ENCODE data around the gene ST8SIA3.

ST8SIA3 gene, protein sequence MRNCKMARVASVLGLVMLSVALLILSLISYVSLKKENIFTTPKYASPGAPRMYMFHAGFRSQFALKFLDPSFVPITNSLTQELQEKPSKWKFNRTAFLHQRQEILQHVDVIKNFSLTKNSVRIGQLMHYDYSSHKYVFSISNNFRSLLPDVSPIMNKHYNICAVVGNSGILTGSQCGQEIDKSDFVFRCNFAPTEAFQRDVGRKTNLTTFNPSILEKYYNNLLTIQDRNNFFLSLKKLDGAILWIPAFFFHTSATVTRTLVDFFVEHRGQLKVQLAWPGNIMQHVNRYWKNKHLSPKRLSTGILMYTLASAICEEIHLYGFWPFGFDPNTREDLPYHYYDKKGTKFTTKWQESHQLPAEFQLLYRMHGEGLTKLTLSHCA

DNA sequence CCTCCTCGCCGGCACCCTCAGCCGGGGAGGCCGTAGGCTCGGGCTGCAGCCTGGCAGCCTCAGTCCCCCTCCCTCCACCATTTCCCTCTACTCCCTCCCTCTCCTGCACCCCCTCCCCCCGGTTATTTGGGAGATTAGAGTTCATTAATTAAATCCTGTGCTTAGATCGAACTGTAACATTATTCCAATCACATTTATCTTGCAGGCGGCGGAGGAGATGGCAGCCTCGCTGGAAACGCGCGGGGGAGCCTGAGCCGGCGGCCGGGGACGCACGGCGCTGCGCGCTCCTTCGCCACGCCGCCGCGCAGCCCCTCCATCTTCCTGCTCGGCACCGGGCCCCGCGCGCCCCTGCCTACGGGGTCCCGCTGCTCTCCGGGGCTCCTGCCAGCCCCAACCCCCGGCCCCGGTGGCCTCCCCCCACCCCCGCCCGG lies at the start of gene ST8SIA3:
Gene ST8SIA3 (plus strand): TSS at position 287 of the 431 bp plus-strand sequence. CDS start 290 bp downstream, outside the sequence.
- peak; percentile 3 to 38 for DNase-seq

DNA sequence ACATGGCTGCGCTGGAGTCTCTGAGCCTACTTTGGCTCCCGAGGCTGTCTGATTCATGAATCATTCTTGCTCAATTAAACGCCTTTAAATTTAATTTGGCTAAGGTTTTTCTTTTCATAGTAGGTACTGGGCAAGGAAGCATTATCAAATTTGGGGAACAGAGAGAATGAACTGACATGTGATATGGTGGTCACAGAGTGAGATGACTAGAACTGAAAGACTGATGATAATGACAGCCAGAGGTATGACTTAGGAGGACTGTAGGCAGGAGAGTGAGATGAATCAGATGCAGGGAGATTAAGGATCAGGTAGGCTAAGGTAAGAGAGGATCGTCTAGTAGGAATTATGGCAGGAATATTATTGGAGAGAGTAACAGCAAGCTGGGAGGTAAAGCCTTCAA lies 40.9 kb upstream of the ST8SIA3 start:
- DNase-seq, result no peak

DNA sequence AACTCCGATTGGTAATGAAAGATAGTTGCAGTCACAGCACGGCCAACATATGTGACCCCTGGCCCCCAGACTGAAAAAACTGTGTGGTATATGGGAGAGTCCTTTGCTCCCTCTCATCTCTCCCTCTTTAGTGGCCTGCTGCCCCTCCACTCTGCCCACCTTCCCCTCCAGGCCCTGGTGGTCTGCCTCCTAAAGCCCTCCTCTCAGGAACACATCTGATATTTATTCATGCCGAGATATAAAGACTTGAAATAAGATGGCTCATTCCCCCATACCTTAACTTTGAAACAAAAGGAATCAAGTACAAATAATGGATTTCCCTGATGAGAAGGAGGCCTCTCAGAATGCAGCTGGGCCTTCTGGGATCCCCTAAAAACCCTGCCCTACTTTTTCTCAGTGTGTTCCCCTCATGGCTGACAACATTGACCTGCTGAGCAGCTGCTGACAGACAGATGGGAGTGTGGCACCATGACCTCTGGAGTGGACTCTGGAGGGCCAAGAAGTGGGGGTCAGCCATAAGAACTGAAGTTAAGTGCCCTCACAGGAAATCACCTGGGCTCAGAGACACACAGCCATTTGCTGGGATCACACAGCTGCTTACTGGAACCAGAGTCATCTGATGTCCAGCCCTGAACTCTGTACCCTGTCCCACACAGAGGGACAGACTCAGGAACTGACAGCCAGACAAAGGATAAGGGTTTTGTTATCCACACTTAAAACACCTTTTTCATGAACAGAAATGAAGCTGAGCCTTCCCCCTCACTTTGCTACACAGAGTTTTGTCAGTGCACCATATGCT lies 39.8 kb upstream of the ST8SIA3 start:
- DNase-seq, result no peak

- no peak for DNase-seq
Observed at GRCh38 chr18:57320603-57321002, 31.8 kb upstream of the ST8SIA3 start.

- DNase-seq, result no peak
Observed at GRCh38 chr18:57325491-57326166, 26.7 kb upstream of the ST8SIA3 start.

DNA sequence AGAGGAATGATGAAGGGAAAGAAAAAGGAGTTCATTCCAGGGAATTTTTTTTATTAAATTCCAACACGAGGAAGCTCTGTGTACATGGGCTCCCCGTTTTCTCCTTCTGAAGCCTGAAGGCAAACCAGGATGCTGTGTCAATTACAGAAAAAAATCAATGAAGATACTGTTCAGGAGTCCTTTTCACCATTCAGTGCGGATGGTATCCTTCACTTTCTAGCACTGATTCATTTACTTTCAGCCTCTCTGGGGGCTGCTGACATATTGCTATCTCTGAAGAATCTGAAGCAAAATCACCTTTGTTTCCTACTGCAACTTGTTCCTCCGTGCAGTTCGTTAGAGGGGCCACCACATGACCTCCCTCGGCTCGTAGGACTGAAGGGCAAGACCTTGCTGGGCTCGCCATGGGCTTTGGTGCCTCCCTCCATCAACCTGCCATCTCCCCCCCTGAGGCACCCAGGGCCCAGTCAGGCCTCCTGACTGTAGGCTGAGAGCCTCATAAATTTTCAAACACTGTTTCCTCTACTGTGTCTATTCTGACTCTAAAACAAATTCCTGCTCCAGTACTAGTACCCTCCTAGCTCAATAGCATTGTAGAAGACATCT lies 25.5 kb upstream of the ST8SIA3 start:
- DNase-seq, result no peak

DNA sequence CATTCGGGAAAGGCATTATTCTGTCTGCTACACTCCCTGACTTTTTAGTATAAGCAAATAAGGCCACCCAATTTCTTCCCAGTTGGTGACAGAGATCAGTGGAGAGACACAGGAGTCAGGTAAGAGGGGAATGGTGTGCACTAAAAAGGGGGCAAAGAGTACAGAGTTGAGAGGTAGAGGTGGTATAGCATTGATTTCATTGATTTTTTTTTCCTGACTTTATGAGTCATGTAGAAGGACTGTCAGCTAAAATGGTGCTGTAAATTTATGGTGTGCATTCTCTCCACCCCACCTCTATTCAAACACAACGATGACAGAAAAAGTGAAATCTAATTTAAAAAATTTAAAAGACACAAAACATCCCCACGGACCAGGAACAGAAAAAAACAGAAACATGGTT lies 23.7 kb upstream of the ST8SIA3 start:
- no peak for DNase-seq

- no peak for DNase-seq
Observed at GRCh38 chr18:57329856-57330255, 22.5 kb upstream of the ST8SIA3 start.

- DNase-seq, result no peak
Observed at GRCh38 chr18:57331718-57332117, 20.6 kb upstream of the ST8SIA3 start.

- DNase-seq, result no peak
Observed at GRCh38 chr18:57333940-57334339, 18.4 kb upstream of the ST8SIA3 start.

DNA sequence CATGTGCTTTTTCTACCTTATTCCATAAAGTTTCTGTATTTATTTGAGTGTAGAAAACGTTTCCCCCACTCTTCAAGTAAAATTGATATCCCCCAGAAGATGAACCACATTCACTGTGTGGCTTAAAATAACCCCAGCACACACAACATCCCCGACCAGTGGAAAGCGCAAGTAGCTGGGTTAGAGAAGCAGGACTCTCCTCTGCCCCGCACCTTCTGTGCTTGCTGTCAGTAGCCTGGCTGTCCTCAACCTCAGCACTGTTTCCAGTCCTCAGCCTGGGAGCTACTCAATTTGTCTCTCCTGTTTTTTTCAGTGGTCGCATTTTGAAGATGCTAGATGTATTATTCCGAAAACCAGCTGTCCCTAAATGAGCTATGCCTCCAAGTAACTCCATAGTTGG lies 18.0 kb upstream of the ST8SIA3 start:
- DNase-seq, result no peak

DNA sequence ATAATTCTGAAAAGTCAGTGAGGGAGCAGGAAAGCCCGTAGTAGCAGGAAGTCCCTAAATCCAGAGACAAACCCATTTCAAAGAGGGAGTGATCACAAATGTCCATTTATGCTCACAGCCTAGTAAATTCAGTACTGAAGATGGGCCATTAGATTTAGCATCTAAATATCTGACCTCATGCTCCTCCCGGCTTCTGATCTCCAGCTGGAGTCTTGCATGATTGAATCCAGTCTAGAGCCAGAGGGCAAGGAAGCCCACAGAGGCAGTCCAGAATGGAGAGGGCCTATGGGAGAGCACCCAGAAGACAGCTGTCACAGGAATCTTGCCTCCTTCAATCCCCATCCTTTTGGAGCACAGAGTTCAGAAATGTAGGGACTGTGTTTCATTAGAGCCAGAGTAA lies 16.0 kb upstream of the ST8SIA3 start:
- no peak for DNase-seq

DNA sequence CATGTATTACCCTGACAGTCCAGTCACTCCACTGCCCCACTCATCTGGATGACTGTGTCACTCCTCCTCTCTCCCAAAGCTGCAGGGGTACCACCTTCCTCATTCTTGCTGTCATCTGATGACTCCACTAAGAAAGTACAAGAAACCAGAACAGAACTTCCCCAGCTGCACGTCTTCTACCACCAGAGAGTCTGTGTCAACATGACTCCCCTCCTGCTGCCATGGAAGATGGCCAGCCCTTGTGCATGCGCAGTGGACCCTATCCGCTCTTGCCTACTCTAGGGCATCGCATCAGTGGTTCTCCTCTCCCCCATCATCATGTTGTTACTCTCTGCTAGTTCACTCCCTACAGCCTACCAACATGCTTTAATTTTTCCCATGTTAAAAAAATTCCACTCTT lies 14.5 kb upstream of the ST8SIA3 start:
- no peak for DNase-seq

- peak; percentile 3 to 56 for DNase-seq
Observed at GRCh38 chr18:57343833-57344232, 8.5 kb upstream of the ST8SIA3 start.

DNA sequence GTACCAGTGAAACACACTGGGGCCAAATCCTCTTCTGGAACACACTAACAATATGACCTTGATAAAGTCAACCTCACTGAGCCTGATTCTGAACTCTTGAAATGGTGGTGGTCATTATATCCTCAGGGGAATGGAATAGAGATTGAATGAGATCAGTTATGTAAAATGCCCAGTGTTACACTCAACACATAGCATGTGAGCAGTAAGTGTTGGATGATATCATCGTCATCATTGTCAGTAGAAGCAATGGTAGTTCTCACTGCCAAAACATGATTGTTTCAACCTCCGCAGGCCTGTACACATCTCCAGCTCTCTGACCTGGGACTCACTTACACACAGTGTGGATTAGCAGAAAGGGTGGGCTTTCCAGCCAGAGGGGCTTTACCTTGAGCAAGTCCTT lies 5.5 kb upstream of the ST8SIA3 start:
- no peak for DNase-seq

GRCh38 chr18:57347784-57348183 lies 4.6 kb upstream of the ST8SIA3 start:
- DNase-seq, result no peak

DNA sequence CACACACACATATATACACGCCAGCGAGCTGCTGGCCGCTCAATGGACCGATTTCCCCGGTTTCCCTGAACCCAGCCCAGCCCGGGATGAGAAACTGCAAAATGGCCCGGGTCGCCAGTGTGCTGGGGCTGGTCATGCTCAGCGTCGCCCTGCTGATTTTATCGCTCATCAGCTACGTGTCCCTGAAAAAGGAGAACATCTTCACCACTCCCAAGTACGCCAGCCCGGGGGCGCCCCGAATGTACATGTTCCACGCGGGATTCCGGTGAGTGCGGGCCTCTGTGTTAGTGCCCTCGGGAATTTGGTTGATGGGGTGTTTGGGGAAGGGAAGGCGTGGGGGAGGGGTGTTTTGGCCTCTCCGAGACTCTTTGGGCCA lies 392 bp downstream of the ST8SIA3 start:
- peak in 1 of 2 experiments; percentile 47 for DNase-seq

DNA sequence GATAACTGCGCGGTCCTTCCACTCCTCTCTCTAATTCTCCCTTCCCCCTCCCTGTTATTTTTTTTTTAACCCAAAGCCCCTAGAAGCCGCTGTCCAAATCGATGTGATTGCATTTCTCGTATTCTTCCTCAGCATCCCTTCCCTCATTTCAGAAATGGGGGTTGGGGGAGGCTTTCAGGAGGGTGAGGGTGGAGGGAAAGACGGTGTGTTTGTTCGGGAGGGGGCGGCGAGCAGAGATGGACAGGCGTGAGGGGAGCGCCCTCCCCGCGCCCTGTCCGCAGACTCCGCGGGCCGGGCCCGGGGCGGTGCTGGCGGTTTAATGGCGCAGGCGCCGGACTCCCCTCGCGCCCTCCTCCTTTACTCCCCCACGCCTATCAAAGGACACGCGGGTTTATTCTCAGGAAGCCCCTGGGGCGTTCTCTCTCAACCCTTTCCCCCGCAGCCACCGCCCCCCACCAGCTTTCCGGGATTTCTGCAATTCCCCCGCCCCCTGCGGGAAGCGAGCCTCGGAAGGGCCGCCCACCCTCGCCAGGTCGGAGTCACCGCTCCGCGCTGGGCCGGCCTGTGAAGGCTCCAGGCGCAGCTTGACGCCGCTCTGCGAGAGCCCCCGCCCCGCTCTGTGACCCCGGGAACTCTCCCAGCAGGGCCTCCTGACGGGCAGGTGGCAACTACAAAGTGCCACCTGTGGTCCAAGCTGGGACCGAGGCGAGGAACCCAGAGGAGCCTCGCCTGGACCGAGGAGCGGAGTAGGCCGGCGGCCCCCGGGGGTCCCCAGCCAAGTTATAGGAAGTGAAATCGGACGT lies 981 bp downstream of the ST8SIA3 start:
- DNase-seq, result peak; percentile 35 to 44

GRCh38 chr18:57353940-57354461 lies 1.6 kb downstream of the ST8SIA3 start:
- DNase-seq, result no peak

- DNase-seq, result no peak
Observed at GRCh38 chr18:57359433-57359832, 7.1 kb downstream of the ST8SIA3 start.

DNA sequence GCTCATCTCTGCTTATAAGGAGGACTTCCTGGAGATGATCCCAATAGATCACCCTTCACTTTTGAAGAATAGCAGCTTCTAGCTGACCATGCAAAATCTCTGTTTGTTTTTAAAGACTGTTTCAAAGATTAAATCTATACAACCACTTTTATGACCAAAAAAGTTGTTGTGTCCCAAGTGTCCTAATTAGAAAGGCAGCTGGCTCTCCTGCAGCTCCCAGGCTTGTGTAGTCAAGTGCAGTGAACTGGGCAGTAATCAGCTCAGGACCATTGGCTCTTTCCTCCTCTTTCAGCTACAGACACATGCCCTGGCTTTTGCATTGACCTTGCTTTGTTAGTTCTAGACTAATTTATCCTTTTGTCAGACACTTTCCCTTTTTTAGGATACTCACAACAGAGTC lies 10.4 kb downstream of the ST8SIA3 start:
- DNase-seq, result no peak

DNA sequence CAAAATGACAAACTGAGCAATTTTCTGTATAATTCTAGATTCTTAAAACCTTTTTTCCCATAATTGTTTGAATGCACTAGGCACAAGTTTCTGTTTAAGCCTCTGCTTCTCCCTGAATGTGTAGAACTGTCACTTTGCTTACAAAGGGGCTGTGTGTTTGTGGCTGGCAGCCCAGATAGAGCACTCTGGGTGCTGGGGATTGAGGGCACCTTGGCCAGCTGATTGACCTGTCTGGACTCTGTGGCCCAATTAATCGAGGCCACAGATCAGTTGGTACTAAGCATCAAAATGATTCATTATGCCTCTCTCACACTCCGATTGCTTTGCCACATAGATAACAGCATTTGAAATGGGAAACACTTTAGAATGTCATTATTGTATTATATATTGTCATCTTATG lies 12.1 kb downstream of the ST8SIA3 start:
- DNase-seq, result no peak

All from NCI-H524 (cell line).